ENCODE results near the gene CDK13. TPM values are rescaled to one million over a fixed set of nuclear protein-coding genes. Genes with fewer than 3 reads are reported as not detected.

The CDK13 gene
- total and polyA plus RNA-seq, 4 experiments from 2014 or later = 19.5 to 101 (median 71.3) TPM

- no peak overlapping the region for H3K27ac ChIP-seq (ENCODE audit: low read depth, low read length)
- Mint-ChIP-seq H3K27me3 (no peaks in the 10 kb centered on the region), H3K4me3 (no peak overlapping the region), H3K9me3 (no peaks in the 10 kb centered on the region), H3K27ac (no peak overlapping the region), H3K36me3 (no peaks in the 10 kb centered on the region), H3K4me1 (peaks cover 16 to 21% (median 19%) of the 10 kb centered on the region in 4 donors)
- H3K9me3 ChIP-seq (ENCODE audit: control insufficient read depth in 1 of 2, low read length in 2 of 2) = no peaks in the 10 kb centered on the region
- H3K4me3 ChIP-seq (ENCODE audit: low read length in 2 of 2) = no peak overlapping the region
- intact Hi-C loops (cut with micrococcal nuclease) = loop anchor here (1.0 kb wide), 1 partner anchor 8 kb away; no protein-coding TSS in a partner anchor
- H3K27me3 ChIP-seq (ENCODE audit: insufficient read depth, low read length) = no peaks in the 10 kb centered on the region
- DNase-seq = peak in 1 of 5 donors; percentile 11
- POLR2A ChIA-PET (ENCODE audit: partially characterized antibody) = interaction anchor here (1.7 to 1.8 kb wide), 2 partner anchors 27 to 30 kb away, joined by 12 read pairs; partner anchors contain the start of gene CDK13
- CTCF ChIA-PET (ENCODE audit: partially characterized antibody) = interaction anchor here (0.8 to 2.3 kb wide), 4 partner anchors 9 to 74 kb away, joined by 3 to 9 read pairs (median 3); no protein-coding TSS in a partner anchor
- H3K4me1 ChIP-seq (ENCODE audit: insufficient read depth, low read length) = peaks cover 71% of the 10 kb centered on the region
- H3K36me3 ChIP-seq (ENCODE audit: insufficient read depth, low read length) = no peaks in the 10 kb centered on the region
Observed at GRCh38 chr7:39978230-39978934, 28.3 kb downstream of the CDK13 start.

- H3K9me3 ChIP-seq (ENCODE audit: control insufficient read depth in 1 of 2, low read length in 2 of 2) = no peaks in the 10 kb centered on the region
- no peaks in the 10 kb centered on the region for H3K27me3 ChIP-seq (ENCODE audit: insufficient read depth, low read length)
- peaks cover 74% of the 10 kb centered on the region for H3K4me1 ChIP-seq (ENCODE audit: insufficient read depth, low read length)
- no peak overlapping the region for H3K4me3 ChIP-seq (ENCODE audit: low read length in 2 of 2)
- no peak overlapping the region for H3K4me3 Mint-ChIP-seq
- peaks cover 0 to 2% of the 10 kb centered on the region in 2 donors for H3K36me3 Mint-ChIP-seq
- H3K27ac ChIP-seq (ENCODE audit: low read depth, low read length) = no peak overlapping the region
- H3K36me3 ChIP-seq (ENCODE audit: insufficient read depth, low read length) = no peaks in the 10 kb centered on the region
- POLR2A ChIA-PET (ENCODE audit: partially characterized antibody) = interaction anchor here (0.8 to 1.8 kb wide), 4 partner anchors 25 to 30 kb away, joined by 3 to 12 read pairs (median 4); partner anchors contain the start of gene CDK13
- H3K27ac Mint-ChIP-seq = no peak overlapping the region
- no peaks in the 10 kb centered on the region for H3K9me3 Mint-ChIP-seq
- intact Hi-C loops (cut with micrococcal nuclease) = no loop called here
- DNase-seq = peak; percentile 65 to 79 (median 75)
- H3K4me1 Mint-ChIP-seq = peaks cover 15 to 21% (median 18%) of the 10 kb centered on the region in 4 donors
- CTCF ChIA-PET (ENCODE audit: partially characterized antibody) = interaction anchor here (0.8 to 2.3 kb wide), 3 partner anchors 25 to 73 kb away, joined by 3 to 9 read pairs (median 3); no protein-coding TSS in a partner anchor
- H3K27me3 Mint-ChIP-seq = no peaks in the 10 kb centered on the region
Observed at GRCh38 chr7:39979406-39980073, 29.5 kb downstream of the CDK13 start.

- Histone ChIP-seq H3K27me3 (ENCODE audit: insufficient read depth, low read length) (no peaks in the 10 kb centered on the region), H3K4me3 (ENCODE audit: low read length in 2 of 2) (no peak overlapping the region), H3K4me1 (ENCODE audit: insufficient read depth, low read length) (peaks cover 48% of the 10 kb centered on the region), H3K36me3 (ENCODE audit: insufficient read depth, low read length) (no peaks in the 10 kb centered on the region), H3K27ac (ENCODE audit: low read depth, low read length) (no peak overlapping the region), H3K9me3 (ENCODE audit: control insufficient read depth in 1 of 2, low read length in 2 of 2) (no peaks in the 10 kb centered on the region)
- Mint-ChIP-seq H3K27me3 (no peaks in the 10 kb centered on the region), H3K36me3 (peaks cover 13 to 31% of the 10 kb centered on the region in 2 donors), H3K9me3 (no peaks in the 10 kb centered on the region), H3K27ac (peak overlapping the region; percentile 4 to 73 (median 40)), H3K4me1 (peaks cover 44 to 59% (median 51%) of the 10 kb centered on the region in 4 donors), H3K4me3 (peak overlapping the region in 3 of 8 donors; percentile 20 to 47 (median 46))
- no peak for DNase-seq
- POLR2A ChIA-PET (ENCODE audit: partially characterized antibody) = no interaction called here
- intact Hi-C loops (cut with micrococcal nuclease) = loop anchor here (5.0 kb wide), 1 partner anchor 88 kb away; no protein-coding TSS in a partner anchor
- CTCF ChIA-PET (ENCODE audit: partially characterized antibody) = interaction anchor here (1.0 to 2.1 kb wide), 3 partner anchors 34 to 88 kb away, joined by 3 to 5 read pairs (median 3); no protein-coding TSS in a partner anchor
Observed at GRCh38 chr7:39985398-39985918, 35.4 kb downstream of the CDK13 start.

GRCh38 chr7:39987641-39988347 lies 37.7 kb downstream of the CDK13 start:
- CTCF ChIA-PET (ENCODE audit: partially characterized antibody) = interaction anchor here (1.5 kb wide), 1 partner anchor 10 kb away, joined by 3 read pairs; no protein-coding TSS in a partner anchor
- no peak overlapping the region for H3K4me3 ChIP-seq (ENCODE audit: low read length in 2 of 2)
- peaks cover 41 to 69% (median 55%) of the 10 kb centered on the region in 4 donors for H3K4me1 Mint-ChIP-seq
- H3K27me3 ChIP-seq (ENCODE audit: insufficient read depth, low read length) = no peaks in the 10 kb centered on the region
- no peaks in the 10 kb centered on the region for H3K9me3 Mint-ChIP-seq
- H3K27ac ChIP-seq (ENCODE audit: low read depth, low read length) = no peak overlapping the region
- intact Hi-C loops (cut with micrococcal nuclease) = loop anchor here (2.0 to 5.0 kb wide), 2 partner anchors 37 to 90 kb away; partner anchors contain the start of gene CDK13
- peak overlapping the region; percentile 42 to 87 (median 62) for H3K27ac Mint-ChIP-seq
- no peaks in the 10 kb centered on the region for H3K27me3 Mint-ChIP-seq
- H3K4me3 Mint-ChIP-seq = peak overlapping the region in 3 of 8 donors; percentile 11 to 50 (median 40)
- peaks cover 42% of the 10 kb centered on the region for H3K4me1 ChIP-seq (ENCODE audit: insufficient read depth, low read length)
- no peaks in the 10 kb centered on the region for H3K9me3 ChIP-seq (ENCODE audit: control insufficient read depth in 1 of 2, low read length in 2 of 2)
- peak in 4 of 5 donors; percentile 29 to 42 (median 36) for DNase-seq
- peaks cover 19 to 33% of the 10 kb centered on the region in 2 donors for H3K36me3 Mint-ChIP-seq
- H3K36me3 ChIP-seq (ENCODE audit: insufficient read depth, low read length) = peaks cover 4% of the 10 kb centered on the region
- POLR2A ChIA-PET (ENCODE audit: partially characterized antibody) = no interaction called here

GRCh38 chr7:40000734-40001315 lies 50.8 kb downstream of the CDK13 start:
- Histone ChIP-seq H3K36me3 (ENCODE audit: insufficient read depth, low read length) (peaks cover 10% of the 10 kb centered on the region), H3K27ac (ENCODE audit: low read depth, low read length) (no peak overlapping the region), H3K4me1 (ENCODE audit: insufficient read depth, low read length) (no peaks in the 10 kb centered on the region), H3K9me3 (ENCODE audit: control insufficient read depth in 1 of 2, low read length in 2 of 2) (no peaks in the 10 kb centered on the region), H3K4me3 (ENCODE audit: low read length in 2 of 2) (no peak overlapping the region), H3K27me3 (ENCODE audit: insufficient read depth, low read length) (no peaks in the 10 kb centered on the region)
- H3K27ac Mint-ChIP-seq = no peak overlapping the region
- CTCF ChIA-PET (ENCODE audit: partially characterized antibody) = interaction anchor here (1.5 kb wide), 1 partner anchor 12 kb away, joined by 3 read pairs; no protein-coding TSS in a partner anchor
- peaks cover 3 to 16% (median 12%) of the 10 kb centered on the region in 4 donors for H3K4me1 Mint-ChIP-seq
- POLR2A ChIA-PET (ENCODE audit: partially characterized antibody) = interaction anchor here (1.6 kb wide), 1 partner anchor 49 kb away, joined by 5 read pairs; no protein-coding TSS in a partner anchor
- H3K9me3 Mint-ChIP-seq = no peaks in the 10 kb centered on the region
- H3K4me3 Mint-ChIP-seq = no peak overlapping the region
- intact Hi-C loops (cut with micrococcal nuclease) = no loop called here
- peaks cover 19 to 30% of the 10 kb centered on the region in 2 donors for H3K36me3 Mint-ChIP-seq
- H3K27me3 Mint-ChIP-seq = no peaks in the 10 kb centered on the region
- DNase-seq = no peak

GRCh38 chr7:40001649-40002048 lies 51.6 kb downstream of the CDK13 start:
- no peaks in the 10 kb centered on the region for H3K9me3 Mint-ChIP-seq
- H3K4me3 Mint-ChIP-seq = no peak overlapping the region
- H3K27ac Mint-ChIP-seq = no peak overlapping the region
- H3K4me1 Mint-ChIP-seq = peaks cover 3 to 16% (median 8%) of the 10 kb centered on the region in 4 donors
- no peaks in the 10 kb centered on the region for H3K4me1 ChIP-seq (ENCODE audit: insufficient read depth, low read length)
- no peaks in the 10 kb centered on the region for H3K27me3 Mint-ChIP-seq
- POLR2A ChIA-PET (ENCODE audit: partially characterized antibody) = no interaction called here
- peaks cover 22 to 33% of the 10 kb centered on the region in 2 donors for H3K36me3 Mint-ChIP-seq
- peaks cover 10% of the 10 kb centered on the region for H3K36me3 ChIP-seq (ENCODE audit: insufficient read depth, low read length)
- H3K27ac ChIP-seq (ENCODE audit: low read depth, low read length) = no peak overlapping the region
- H3K4me3 ChIP-seq (ENCODE audit: low read length in 2 of 2) = no peak overlapping the region
- no peak for DNase-seq
- CTCF ChIA-PET (ENCODE audit: partially characterized antibody) = no interaction called here
- intact Hi-C loops (cut with micrococcal nuclease) = no loop called here
- no peaks in the 10 kb centered on the region for H3K27me3 ChIP-seq (ENCODE audit: insufficient read depth, low read length)
- H3K9me3 ChIP-seq (ENCODE audit: control insufficient read depth in 1 of 2, low read length in 2 of 2) = no peaks in the 10 kb centered on the region
